ENCODE measurements around the gene ITPR3.

The ITPR3 gene

DNA sequence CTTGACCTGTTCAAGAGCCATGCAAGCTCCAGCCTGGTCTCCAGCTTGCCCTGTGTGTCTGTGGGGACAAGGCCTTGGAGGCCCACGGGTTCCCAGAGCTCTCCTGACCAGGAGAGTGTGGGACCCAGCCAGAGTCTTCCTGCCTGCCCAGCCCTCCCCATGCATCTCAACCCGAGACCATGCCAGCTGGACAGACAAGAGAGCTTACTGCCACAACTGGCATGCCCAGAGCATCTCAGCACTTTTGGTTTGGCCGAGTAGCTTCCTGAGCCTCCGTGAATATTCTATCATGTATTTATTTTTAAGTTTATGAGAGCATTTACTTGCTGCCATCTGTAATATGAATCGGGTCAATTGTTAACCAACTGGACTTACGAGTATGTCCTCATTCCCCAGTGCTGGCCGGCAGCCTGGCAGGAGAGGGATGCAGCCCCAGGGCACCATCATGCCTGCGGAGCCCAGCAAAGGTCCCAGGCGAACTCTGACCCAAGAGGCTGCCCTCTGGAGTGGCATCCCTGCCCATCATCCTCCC lies 110.7 kb downstream of the ITPR3 start:
- TF ChIP-seq, protein P1, sequence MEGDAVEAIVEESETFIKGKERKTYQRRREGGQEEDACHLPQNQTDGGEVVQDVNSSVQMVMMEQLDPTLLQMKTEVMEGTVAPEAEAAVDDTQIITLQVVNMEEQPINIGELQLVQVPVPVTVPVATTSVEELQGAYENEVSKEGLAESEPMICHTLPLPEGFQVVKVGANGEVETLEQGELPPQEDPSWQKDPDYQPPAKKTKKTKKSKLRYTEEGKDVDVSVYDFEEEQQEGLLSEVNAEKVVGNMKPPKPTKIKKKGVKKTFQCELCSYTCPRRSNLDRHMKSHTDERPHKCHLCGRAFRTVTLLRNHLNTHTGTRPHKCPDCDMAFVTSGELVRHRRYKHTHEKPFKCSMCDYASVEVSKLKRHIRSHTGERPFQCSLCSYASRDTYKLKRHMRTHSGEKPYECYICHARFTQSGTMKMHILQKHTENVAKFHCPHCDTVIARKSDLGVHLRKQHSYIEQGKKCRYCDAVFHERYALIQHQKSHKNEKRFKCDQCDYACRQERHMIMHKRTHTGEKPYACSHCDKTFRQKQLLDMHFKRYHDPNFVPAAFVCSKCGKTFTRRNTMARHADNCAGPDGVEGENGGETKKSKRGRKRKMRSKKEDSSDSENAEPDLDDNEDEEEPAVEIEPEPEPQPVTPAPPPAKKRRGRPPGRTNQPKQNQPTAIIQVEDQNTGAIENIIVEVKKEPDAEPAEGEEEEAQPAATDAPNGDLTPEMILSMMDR (IDR thresholded peaks at IDR 0.05; ENCODE audit: low read depth, low read length): no peak
- H3K9me3 ChIP-seq: no peaks in the 10 kb centered on the region
- DNase-seq: no peak
- no peaks in the 10 kb centered on the region for H3K27me3 ChIP-seq
- H3K4me3 ChIP-seq (ENCODE audit: low read depth, low read length): no peak overlapping the region
- no peaks in the 10 kb centered on the region for H3K4me1 ChIP-seq
- no peaks in the 10 kb centered on the region for H3K36me3 ChIP-seq

DNA sequence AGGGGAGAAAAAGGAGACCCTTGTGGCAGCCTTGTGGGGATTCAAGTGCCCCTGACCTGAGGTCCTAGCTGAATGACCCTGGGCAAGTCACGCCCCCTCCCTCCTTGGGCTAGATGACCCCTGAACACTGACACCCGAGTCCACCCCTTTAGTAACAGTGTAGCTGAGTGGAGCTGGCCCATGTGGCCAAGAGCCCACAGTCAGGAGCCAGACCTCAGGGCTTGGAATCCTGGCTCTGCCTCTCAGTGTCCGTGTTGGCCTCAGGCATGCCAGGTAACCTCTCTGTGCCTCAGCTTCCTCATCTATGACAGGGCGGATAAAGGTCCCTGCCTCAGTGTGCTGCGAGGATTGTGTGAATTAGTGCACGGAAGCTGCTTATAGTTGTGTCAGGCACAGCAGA lies 111.3 kb downstream of the ITPR3 start:
- TF ChIP-seq, protein P1 (IDR thresholded peaks at IDR 0.05; ENCODE audit: low read depth, low read length): no peak
- Histone ChIP-seq H3K27me3 (no peaks in the 10 kb centered on the region), H3K4me1 (no peaks in the 10 kb centered on the region), H3K4me3 (ENCODE audit: low read depth, low read length) (no peak overlapping the region), H3K36me3 (no peaks in the 10 kb centered on the region), H3K9me3 (no peaks in the 10 kb centered on the region)
- DNase-seq: no peak

DNA sequence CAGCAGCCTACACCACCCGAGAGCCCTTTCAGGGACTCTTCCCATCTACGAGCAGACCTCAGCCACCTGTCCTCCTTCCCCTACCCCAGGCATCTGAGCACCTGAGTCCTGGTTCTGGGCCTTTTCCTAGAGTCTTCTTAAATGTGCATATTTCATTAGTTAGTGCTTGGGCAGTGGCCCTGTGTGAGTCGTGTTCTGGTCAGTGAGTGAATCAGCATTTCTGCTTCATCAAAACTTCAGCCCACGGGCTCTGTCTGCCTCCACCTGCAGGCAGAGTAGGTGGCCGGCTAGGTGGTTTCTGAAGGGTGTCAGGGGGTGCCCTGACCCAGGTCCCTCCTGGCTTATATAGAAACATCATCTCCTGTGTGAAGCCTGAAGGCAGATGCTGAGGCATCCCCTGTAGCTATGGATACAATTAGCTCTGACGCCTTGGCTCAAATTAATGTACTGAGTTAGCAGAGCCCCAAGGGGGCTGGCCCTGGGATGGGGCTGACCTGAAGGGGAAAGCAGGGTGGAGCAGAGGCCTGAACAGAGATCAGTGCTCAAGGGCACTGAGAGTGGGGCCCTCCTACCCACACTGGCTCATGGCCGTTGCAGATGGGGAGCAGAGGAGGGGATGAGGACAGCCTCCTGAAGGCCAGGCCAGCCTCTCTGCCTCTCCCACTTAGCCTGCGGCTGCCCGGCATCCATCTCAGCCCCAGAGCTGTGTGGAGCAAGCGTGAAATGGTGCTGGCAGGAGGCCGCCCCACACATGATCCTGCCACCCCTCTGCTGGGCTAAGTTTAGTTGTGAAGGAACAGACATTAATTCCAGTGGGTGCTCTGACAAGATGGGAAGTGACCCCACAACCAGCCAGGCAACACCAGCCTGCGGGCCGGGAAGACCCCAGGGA lies 111.9 kb downstream of the ITPR3 start:
- Histone ChIP-seq H3K4me1 (no peaks in the 10 kb centered on the region), H3K36me3 (no peaks in the 10 kb centered on the region), H3K27me3 (no peaks in the 10 kb centered on the region), H3K9me3 (no peaks in the 10 kb centered on the region), H3K4me3 (ENCODE audit: low read depth, low read length) (no peak overlapping the region)
- TF ChIP-seq, protein P1 (IDR thresholded peaks at IDR 0.05; ENCODE audit: low read depth, low read length): no peak
- DNase-seq: no peak

DNA sequence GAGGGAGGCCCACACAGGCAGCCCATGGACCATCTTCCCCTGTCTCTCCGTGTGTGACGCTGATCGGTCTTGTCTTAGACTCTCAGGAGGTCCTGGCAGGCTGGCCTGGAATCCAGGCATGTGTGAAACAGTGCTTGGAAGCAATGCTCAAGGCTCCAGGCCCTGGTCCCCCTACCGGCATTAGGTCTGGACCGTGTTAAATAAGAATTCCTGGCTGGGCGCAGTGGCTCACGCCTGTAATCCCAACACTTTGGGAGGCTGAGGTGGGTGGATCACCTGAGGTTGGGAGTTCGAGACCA lies 112.5 kb downstream of the ITPR3 start:
- TF ChIP-seq, protein P1 (IDR thresholded peaks at IDR 0.05; ENCODE audit: low read depth, low read length): no peak
- Histone ChIP-seq H3K27me3 (no peaks in the 10 kb centered on the region), H3K36me3 (no peaks in the 10 kb centered on the region), H3K9me3 (no peaks in the 10 kb centered on the region), H3K4me1 (no peaks in the 10 kb centered on the region), H3K4me3 (ENCODE audit: low read depth, low read length) (no peak overlapping the region)
- DNase-seq: no peak

DNA sequence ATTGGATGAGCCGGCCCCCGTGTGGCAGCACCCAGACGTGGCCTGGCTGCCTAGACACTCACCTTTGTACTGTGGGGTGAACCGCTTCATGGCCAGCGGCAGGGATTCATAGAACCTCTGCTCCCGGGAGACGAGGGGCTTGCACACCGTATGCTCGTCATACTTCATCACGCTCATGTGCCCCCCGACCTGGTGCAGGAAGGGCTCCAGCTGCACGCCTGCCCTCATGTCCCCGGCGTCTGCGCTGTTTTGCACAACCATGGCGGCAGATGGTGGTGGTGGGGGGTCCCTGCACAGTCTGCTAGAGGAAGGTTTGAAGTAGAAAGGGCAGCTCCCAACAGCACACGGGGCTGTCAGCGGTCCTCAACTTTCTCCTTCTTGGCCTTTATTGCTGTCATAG lies 114.1 kb downstream of the ITPR3 start:
- no peaks in the 10 kb centered on the region for H3K36me3 ChIP-seq
- no peaks in the 10 kb centered on the region for H3K9me3 ChIP-seq

More for the DNA sequence above, 114.1 kb downstream of the ITPR3 start:
- no peaks in the 10 kb centered on the region for H3K27me3 ChIP-seq
- TF ChIP-seq, protein P1 (IDR thresholded peaks at IDR 0.05; ENCODE audit: low read depth, low read length): no peak
- no peaks in the 10 kb centered on the region for H3K4me1 ChIP-seq
- DNase-seq: no peak
- no peak overlapping the region for H3K4me3 ChIP-seq (ENCODE audit: low read depth, low read length)

Data from BE2C (cell line).